ENCODE measurements around the gene DAPK1.

DNA sequence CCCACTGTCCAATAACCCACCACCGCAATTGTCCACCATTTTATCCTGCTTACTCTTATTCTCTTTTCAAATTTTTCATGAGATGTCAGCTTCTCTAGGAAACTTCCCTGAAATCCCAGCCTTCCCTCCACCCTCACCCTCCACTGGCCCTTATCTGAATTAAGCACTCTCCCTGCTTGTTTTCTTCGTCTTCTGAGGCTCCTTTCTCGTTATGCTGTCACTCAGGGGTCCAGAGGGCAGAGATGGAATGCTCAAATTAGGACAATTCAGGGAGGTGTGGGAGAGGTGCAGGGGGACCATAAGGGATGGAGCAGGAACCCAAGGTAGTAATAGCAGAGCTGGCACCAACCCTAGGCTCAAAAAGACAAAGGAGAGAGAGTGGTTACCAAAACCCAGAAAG is 5.0 kb upstream of the DAPK1 start:
- no peak for TF ChIP-seq ZNF24 (tag by site-specific recombination; IDR thresholded peaks at IDR 0.05)
- TF ChIP-seq ZBTB7A (tag by site-specific recombination; IDR thresholded peaks at IDR 0.05; ENCODE audit: low read depth), result no peak
- TF ChIP-seq, protein P1, sequence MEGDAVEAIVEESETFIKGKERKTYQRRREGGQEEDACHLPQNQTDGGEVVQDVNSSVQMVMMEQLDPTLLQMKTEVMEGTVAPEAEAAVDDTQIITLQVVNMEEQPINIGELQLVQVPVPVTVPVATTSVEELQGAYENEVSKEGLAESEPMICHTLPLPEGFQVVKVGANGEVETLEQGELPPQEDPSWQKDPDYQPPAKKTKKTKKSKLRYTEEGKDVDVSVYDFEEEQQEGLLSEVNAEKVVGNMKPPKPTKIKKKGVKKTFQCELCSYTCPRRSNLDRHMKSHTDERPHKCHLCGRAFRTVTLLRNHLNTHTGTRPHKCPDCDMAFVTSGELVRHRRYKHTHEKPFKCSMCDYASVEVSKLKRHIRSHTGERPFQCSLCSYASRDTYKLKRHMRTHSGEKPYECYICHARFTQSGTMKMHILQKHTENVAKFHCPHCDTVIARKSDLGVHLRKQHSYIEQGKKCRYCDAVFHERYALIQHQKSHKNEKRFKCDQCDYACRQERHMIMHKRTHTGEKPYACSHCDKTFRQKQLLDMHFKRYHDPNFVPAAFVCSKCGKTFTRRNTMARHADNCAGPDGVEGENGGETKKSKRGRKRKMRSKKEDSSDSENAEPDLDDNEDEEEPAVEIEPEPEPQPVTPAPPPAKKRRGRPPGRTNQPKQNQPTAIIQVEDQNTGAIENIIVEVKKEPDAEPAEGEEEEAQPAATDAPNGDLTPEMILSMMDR (tag by site-specific recombination; IDR thresholded peaks at IDR 0.05), result no peak
- no peak for TF ChIP-seq ZNF629 (tag by site-specific recombination; IDR thresholded peaks at IDR 0.05)
- TF ChIP-seq, protein P2, sequence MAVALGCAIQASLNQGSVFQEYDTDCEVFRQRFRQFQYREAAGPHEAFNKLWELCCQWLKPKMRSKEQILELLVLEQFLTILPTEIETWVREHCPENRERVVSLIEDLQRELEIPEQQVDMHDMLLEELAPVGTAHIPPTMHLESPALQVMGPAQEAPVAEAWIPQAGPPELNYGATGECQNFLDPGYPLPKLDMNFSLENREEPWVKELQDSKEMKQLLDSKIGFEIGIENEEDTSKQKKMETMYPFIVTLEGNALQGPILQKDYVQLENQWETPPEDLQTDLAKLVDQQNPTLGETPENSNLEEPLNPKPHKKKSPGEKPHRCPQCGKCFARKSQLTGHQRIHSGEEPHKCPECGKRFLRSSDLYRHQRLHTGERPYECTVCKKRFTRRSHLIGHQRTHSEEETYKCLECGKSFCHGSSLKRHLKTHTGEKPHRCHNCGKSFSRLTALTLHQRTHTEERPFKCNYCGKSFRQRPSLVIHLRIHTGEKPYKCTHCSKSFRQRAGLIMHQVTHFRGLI (tag by site-specific recombination; IDR thresholded peaks at IDR 0.05), result no peak
- TF ChIP-seq ZNF585B (tag by site-specific recombination; IDR thresholded peaks at IDR 0.05), result no peak
- TF ChIP-seq, protein P3, sequence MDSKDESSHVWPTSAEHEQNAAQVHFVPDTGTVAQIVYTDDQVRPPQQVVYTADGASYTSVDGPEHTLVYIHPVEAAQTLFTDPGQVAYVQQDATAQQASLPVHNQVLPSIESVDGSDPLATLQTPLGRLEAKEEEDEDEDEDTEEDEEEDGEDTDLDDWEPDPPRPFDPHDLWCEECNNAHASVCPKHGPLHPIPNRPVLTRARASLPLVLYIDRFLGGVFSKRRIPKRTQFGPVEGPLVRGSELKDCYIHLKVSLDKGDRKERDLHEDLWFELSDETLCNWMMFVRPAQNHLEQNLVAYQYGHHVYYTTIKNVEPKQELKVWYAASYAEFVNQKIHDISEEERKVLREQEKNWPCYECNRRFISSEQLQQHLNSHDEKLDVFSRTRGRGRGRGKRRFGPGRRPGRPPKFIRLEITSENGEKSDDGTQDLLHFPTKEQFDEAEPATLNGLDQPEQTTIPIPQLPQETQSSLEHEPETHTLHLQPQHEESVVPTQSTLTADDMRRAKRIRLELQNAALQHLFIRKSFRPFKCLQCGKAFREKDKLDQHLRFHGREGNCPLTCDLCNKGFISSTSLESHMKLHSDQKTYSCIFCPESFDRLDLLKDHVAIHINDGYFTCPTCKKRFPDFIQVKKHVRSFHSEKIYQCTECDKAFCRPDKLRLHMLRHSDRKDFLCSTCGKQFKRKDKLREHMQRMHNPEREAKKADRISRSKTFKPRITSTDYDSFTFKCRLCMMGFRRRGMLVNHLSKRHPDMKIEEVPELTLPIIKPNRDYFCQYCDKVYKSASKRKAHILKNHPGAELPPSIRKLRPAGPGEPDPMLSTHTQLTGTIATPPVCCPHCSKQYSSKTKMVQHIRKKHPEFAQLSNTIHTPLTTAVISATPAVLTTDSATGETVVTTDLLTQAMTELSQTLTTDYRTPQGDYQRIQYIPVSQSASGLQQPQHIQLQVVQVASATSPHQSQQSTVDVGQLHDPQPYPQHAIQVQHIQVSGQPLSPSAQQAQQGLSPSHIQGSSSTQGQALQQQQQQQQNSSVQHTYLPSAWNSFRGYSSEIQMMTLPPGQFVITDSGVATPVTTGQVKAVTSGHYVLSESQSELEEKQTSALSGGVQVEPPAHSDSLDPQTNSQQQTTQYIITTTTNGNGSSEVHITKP (tag by site-specific recombination; IDR thresholded peaks at IDR 0.05), result no peak
